ENCODE results near the gene CPNE9.

Gene CPNE9

GRCh38 chr3:9716801-9717555 lies 13.3 kb downstream of the CPNE9 start:
- no peak for DNase-seq

GRCh38 chr3:9717563-9717962 lies 13.9 kb downstream of the CPNE9 start:
- DNase-seq: no peak

- no peak for DNase-seq
These were observed 14.5 kb downstream of the CPNE9 start for GRCh38 chr3:9718118-9718517.

- DNase-seq: no peak
These were observed 17.5 kb downstream of the CPNE9 start for GRCh38 chr3:9721015-9721699.

- no peak for DNase-seq
These were observed 18.0 kb downstream of the CPNE9 start for GRCh38 chr3:9721700-9722060.

- DNase-seq: no peak
These were observed 22.3 kb downstream of the CPNE9 start for GRCh38 chr3:9725775-9726515.

GRCh38 chr3:9727041-9727595 lies 23.5 kb downstream of the CPNE9 start:
- DNase-seq: peak; percentile 56 to 69

- no peak for DNase-seq
These were observed 24.1 kb downstream of the CPNE9 start for GRCh38 chr3:9727743-9728142.

- DNase-seq: no peak
These were observed 25.8 kb downstream of the CPNE9 start for GRCh38 chr3:9729419-9729818.

- no peak for DNase-seq
These were observed 27.1 kb downstream of the CPNE9 start for GRCh38 chr3:9730657-9731205.

- DNase-seq: peak; percentile 100
These were observed 27.8 kb downstream of the CPNE9 start, which contains the start of gene BRPF1 for GRCh38 chr3:9731206-9732079. BRPF1 (plus strand) TSS chr3:9731735; CDS start chr3:9734141, 2,406 bp downstream.

GRCh38 chr3:9732080-9732739 lies 28.6 kb downstream of the CPNE9 start:
- peak; percentile 44 to 50 for DNase-seq

GRCh38 chr3:9732740-9733115 lies 29.1 kb downstream of the CPNE9 start:
- DNase-seq: no peak

- DNase-seq: no peak
These were observed 33.2 kb downstream of the CPNE9 start for GRCh38 chr3:9736831-9737230.

- DNase-seq: no peak
These were observed 35.5 kb downstream of the CPNE9 start for GRCh38 chr3:9739181-9739580.

- DNase-seq: no peak
These were observed 38.9 kb downstream of the CPNE9 start for GRCh38 chr3:9742560-9742959.

GRCh38 chr3:9743548-9743947 lies 39.9 kb downstream of the CPNE9 start:
- no peak for DNase-seq

GRCh38 chr3:9744162-9744561 lies 40.5 kb downstream of the CPNE9 start:
- no peak for DNase-seq

- DNase-seq: no peak
These were observed 41.9 kb downstream of the CPNE9 start for GRCh38 chr3:9745521-9745920.

GRCh38 chr3:9746330-9746729 lies 42.7 kb downstream of the CPNE9 start:
- no peak for DNase-seq

- DNase-seq: no peak
These were observed 43.6 kb downstream of the CPNE9 start for GRCh38 chr3:9747267-9747666.

- DNase-seq: no peak
These were observed 44.4 kb downstream of the CPNE9 start for GRCh38 chr3:9748031-9748430.

Data from activated CD4-positive, alpha-beta T cell treated with anti-CD3 and anti-CD28 coated beads, Interleukin-2, amount 50 U/mL, for 48 hours (primary cell).